Nephron progenitor cell (in vitro differentiated cells): ENCODE measurements around the gene PRR30.
"Not testable (repeated sequence)": the region's sequence is repeated elsewhere in the genome, so short reads cannot be mapped to it uniquely, and the experiment has no call there.

Source experiments
- DNase-seq: peaks from one replicate; pipeline ENCODE4 v3.0.0; 2021
- H3K27ac Mint-ChIP-seq: 2 replicates; pipeline ENCODE4 v1.8.0; 2021; ENCODE audit warnings: mild to moderate bottlenecking, moderate library complexity, mixed read lengths
- H3K27me3 Mint-ChIP-seq: 2 replicates; pipeline ENCODE4 v1.8.0; 2021; ENCODE audit warnings: mild to moderate bottlenecking, low read depth, mixed read lengths; ENCODE audit not compliant: poor library complexity
- H3K36me3 Mint-ChIP-seq: 2 replicates; pipeline ENCODE4 v1.8.0; 2021; ENCODE audit warnings: low read depth, mixed read lengths
- H3K4me1 Mint-ChIP-seq: 2 replicates; pipeline ENCODE4 v1.8.0; 2021; ENCODE audit warnings: mixed read lengths
- H3K4me3 Mint-ChIP-seq: 2 replicates; pipeline ENCODE4 v1.8.0; 2021; ENCODE audit warnings: mild to moderate bottlenecking, moderate library complexity, mixed read lengths
- H3K9me3 Mint-ChIP-seq: 2 replicates; pipeline ENCODE4 v1.8.0; 2021; ENCODE audit warnings: mild to moderate bottlenecking, moderate library complexity, mixed read lengths
- CTCF ChIP-seq: fragments of 200-600 bp; sonication (generic); IDR thresholded peaks from 2 replicates; pipeline ENCODE4 v1.5.0; 2021; ENCODE audit warnings: antibody characterized with exemption

PRR30 gene

GRCh38 chr2:27179344-27180000, 40.3 kb upstream of the PRR30 start:
- DNase-seq = no peak
- TF ChIP-seq CTCF = no peak
- Mint-ChIP-seq H3K36me3 (no peaks in the 10 kb centered on the region), H3K27ac (no peak overlapping the region), H3K4me3 (no peak overlapping the region), H3K9me3 (no peaks in the 10 kb centered on the region), H3K4me1 (no peaks in the 10 kb centered on the region), H3K27me3 (peaks cover 41% of the 10 kb centered on the region)

GRCh38 chr2:27178469-27178868, 39.3 kb upstream of the PRR30 start:
- H3K36me3 Mint-ChIP-seq = no peaks in the 10 kb centered on the region
- no peak for DNase-seq
- H3K27ac Mint-ChIP-seq = no peak overlapping the region
- H3K4me1 Mint-ChIP-seq = no peaks in the 10 kb centered on the region
- H3K27me3 Mint-ChIP-seq = peaks cover 38% of the 10 kb centered on the region
- no peak overlapping the region for H3K4me3 Mint-ChIP-seq
- H3K9me3 Mint-ChIP-seq = no peaks in the 10 kb centered on the region
- TF ChIP-seq CTCF = no peak

- no peak overlapping the region for H3K27ac Mint-ChIP-seq
- no peak for DNase-seq
- peaks cover 38% of the 10 kb centered on the region for H3K27me3 Mint-ChIP-seq
- H3K4me3 Mint-ChIP-seq = no peak overlapping the region
- no peaks in the 10 kb centered on the region for H3K9me3 Mint-ChIP-seq
- no peaks in the 10 kb centered on the region for H3K36me3 Mint-ChIP-seq
- no peak for TF ChIP-seq CTCF
- no peaks in the 10 kb centered on the region for H3K4me1 Mint-ChIP-seq
Observed at GRCh38 chr2:27177441-27178351, 38.5 kb upstream of the PRR30 start.

- peaks cover 30% of the 10 kb centered on the region for H3K27me3 Mint-ChIP-seq
- H3K4me1 Mint-ChIP-seq, H3K4me3 Mint-ChIP-seq, H3K27ac Mint-ChIP-seq, H3K36me3 Mint-ChIP-seq, H3K9me3 Mint-ChIP-seq, DNase-seq: not testable (repeated sequence)
Observed at GRCh38 chr2:27175781-27176180, 36.6 kb upstream of the PRR30 start.

GRCh38 chr2:27175330-27175729, 36.1 kb upstream of the PRR30 start:
- Mint-ChIP-seq H3K36me3 (no peaks in the 10 kb centered on the region), H3K27me3 (peaks cover 29% of the 10 kb centered on the region), H3K9me3 (no peaks in the 10 kb centered on the region), H3K4me3 (no peak overlapping the region), H3K4me1 (peaks cover 4% of the 10 kb centered on the region), H3K27ac (no peak overlapping the region)
- no peak for TF ChIP-seq CTCF
- DNase-seq = no peak

GRCh38 chr2:27174638-27175037, 35.4 kb upstream of the PRR30 start:
- no peak overlapping the region for H3K27ac Mint-ChIP-seq
- TF ChIP-seq CTCF = no peak
- H3K27me3 Mint-ChIP-seq = peaks cover 23% of the 10 kb centered on the region
- H3K4me3 Mint-ChIP-seq = no peak overlapping the region
- no peaks in the 10 kb centered on the region for H3K36me3 Mint-ChIP-seq
- DNase-seq = no peak
- H3K4me1 Mint-ChIP-seq = peaks cover 4% of the 10 kb centered on the region
- no peaks in the 10 kb centered on the region for H3K9me3 Mint-ChIP-seq
